ENCODE data around the gene DLGAP1. TPM values are rescaled to one million over a fixed set of nuclear protein-coding genes. Genes with fewer than 3 reads are reported as not detected.

The DLGAP1 gene
- total RNA-seq, 1 experiment from 2014 or later, result 23.2 TPM

DNA sequence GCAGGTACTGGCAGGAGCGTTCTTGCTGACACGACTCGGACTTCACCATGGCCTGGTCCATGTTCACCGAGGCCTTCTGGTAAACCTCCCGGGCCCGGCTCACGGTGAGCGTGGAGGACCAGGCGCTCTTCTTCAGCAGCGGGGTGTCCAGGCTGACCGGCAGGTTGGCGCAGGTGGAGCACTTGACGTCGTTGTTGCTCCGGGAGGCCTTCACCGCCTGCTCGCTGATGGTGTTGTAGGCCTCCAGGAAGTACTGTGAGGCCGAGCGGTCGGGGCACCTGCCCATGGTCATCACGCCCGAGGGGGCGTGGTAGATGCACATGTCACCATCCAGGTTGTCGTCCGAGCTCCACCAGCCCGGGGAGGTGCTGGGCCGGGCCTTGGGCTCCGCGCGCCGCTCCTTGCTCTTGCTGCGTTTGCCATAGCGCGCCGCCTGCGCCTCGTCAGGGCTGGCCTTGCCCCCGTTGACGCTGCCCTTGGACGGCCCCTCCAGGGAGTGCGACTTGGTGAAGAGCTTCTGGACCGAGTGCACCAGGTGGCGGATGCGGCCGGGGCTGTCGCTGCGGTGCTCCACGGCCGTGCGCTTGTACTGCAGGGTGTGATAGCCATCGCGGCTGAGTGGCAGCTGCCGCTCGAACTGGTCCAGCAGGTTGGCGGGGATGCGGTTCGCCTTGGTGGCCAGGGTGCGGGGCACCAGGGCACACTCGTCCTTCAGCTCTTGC lies 575.8 kb downstream of the DLGAP1 start:
- Histone ChIP-seq H4K91ac (ENCODE audit: insufficient read length, low read depth, low read length) (no peak overlapping the region), H3K23ac (ENCODE audit: insufficient read length, low read depth, low read length) (no peak overlapping the region), H3K4me2 (ENCODE audit: insufficient read depth, insufficient read length, low read length) (no peak overlapping the region), H3K9ac (ENCODE audit: extremely low read depth, insufficient read length, low read length) (no peak overlapping the region), H3K79me2 (ENCODE audit: insufficient read depth, low read length) (no peaks in the 10 kb centered on the region), H4K20me1 (ENCODE audit: control insufficient read depth, insufficient read depth, insufficient read length) (no peaks in the 10 kb centered on the region), H3K79me1 (ENCODE audit: insufficient read depth, low read depth, low read length, poor library complexity, severe bottlenecking) (no peaks in the 10 kb centered on the region), H3K27me3 (ENCODE audit: insufficient read depth, low read length) (no peaks in the 10 kb centered on the region), H2BK120ac (ENCODE audit: low read depth, low read length, poor library complexity, severe bottlenecking) (no peak overlapping the region), H3K27ac (ENCODE audit: insufficient read length, low read depth, low read length) (no peak overlapping the region), H2BK12ac (ENCODE audit: insufficient read length, low read depth, low read length) (no peak overlapping the region), H4K5ac (ENCODE audit: insufficient read length, low read depth, low read length) (no peak overlapping the region), H2AK5ac (ENCODE audit: insufficient read length, low read length) (no peak overlapping the region), H4K8ac (replicated peaks; ENCODE audit: insufficient read length, low read depth, low read length) (no peak overlapping the region), H3K14ac (ENCODE audit: insufficient read depth, low read length) (no peak overlapping the region), H2BK20ac (ENCODE audit: low read depth, low read length, poor library complexity, severe bottlenecking) (no peak overlapping the region), H3K18ac (ENCODE audit: insufficient read length, low read depth, low read length) (no peak overlapping the region), H3K4ac (ENCODE audit: low read depth, low read length) (no peak overlapping the region), H2BK15ac (ENCODE audit: low read depth, low read length) (no peak overlapping the region), H2AFZ (ENCODE audit: low read length) (no peak overlapping the region), H3K9me3 (ENCODE audit: control insufficient read depth, low read depth, low read length) (no peaks in the 10 kb centered on the region), H3K4me1 (ENCODE audit: insufficient read depth, low read length) (no peaks in the 10 kb centered on the region), H3T11ph (ENCODE audit: low read length) (no peak overlapping the region), H3K56ac (ENCODE audit: insufficient read length, low read depth, low read length) (no peak overlapping the region), H3K23me2 (ENCODE audit: insufficient read length, low read depth, low read length, poor library complexity, severe bottlenecking) (no peaks in the 10 kb centered on the region), H2BK5ac (ENCODE audit: insufficient read length, low read length) (no peak overlapping the region)
- Mint-ChIP-seq H3K36me3 (ENCODE audit: insufficient read depth in 1 of 3, low read depth in 3 of 3) (peaks cover 11 to 20% (median 14%) of the 10 kb centered on the region in 3 experiments), H3K4me1 (peaks cover 4 to 18% of the 10 kb centered on the region in 2 experiments), H3K4me3 (no peak overlapping the region), H3K27ac (no peak overlapping the region), H3K27me3 (ENCODE audit: low read depth) (no peaks in the 10 kb centered on the region), H3K9me3 (no peaks in the 10 kb centered on the region)
- no peak for DNase-seq
- no CpG with 5 or more reads among the region's 59 CpGs for WGBS (ENCODE audit: extremely low coverage, insufficient read length, low lambda C conversion rate)
- TF ChIP-seq CTCF (conservative IDR thresholded peaks at IDR 0.05), result no peak
